Vagina (tissue), 2 donors: ENCODE measurements around the gene DDX11. TPM values are rescaled to one million over a fixed set of nuclear protein-coding genes. Genes with fewer than 3 reads are reported as not detected.
"Not testable (repeated sequence)": the region's sequence is repeated elsewhere in the genome, so short reads cannot be mapped to it uniquely, and the experiment has no call there.

Experiments
- DNase-seq, 2 donors: peaks; one replicate each; pipeline ENCODE4 v3.0.0-alpha.2; 2017; ENCODE audit errors: extremely low spot score in 2 of 2
- H3K27ac ChIP-seq: fragments of 200-600 bp; sonication (generic); one replicate; pipeline ENCODE4 v1.5.1; 2019
- H3K27me3 ChIP-seq: fragments of 200-600 bp; sonication (generic); one replicate; pipeline ENCODE4 v1.5.1; 2019
- H3K36me3 ChIP-seq, 2 donors: fragments of 200-600 bp; sonication (generic); one replicate each; pipeline ENCODE4 v1.5.1; 2017 to 2019
- H3K4me1 ChIP-seq: fragments of 200-600 bp; sonication (generic); one replicate; pipeline ENCODE4 v1.5.1; 2019
- H3K4me3 ChIP-seq, 2 donors: fragments of 200-600 bp; sonication (generic); 1 replicate in 1 of 2; 2 replicates in 1 of 2; pipeline ENCODE4 v1.5.1; 2016 to 2019
- H3K9me3 ChIP-seq: fragments of 200-600 bp; sonication (generic); one replicate; pipeline ENCODE4 v1.5.1; 2019
- POLR2A ChIP-seq, 2 donors: fragments of 450-650 bp; IDR thresholded peaks; one replicate each; pipeline ENCODE4 v1.6.1; 2017; ENCODE audit warnings: antibody characterized with exemption in 2 of 2, mild to moderate bottlenecking in 2 of 2, moderate library complexity in 2 of 2
- POLR2AphosphoS5 ChIP-seq, 2 donors: sonication (generic); formaldehyde crosslinking; IDR thresholded peaks; one replicate each; pipeline ENCODE4 v1.9.0; 2017; ENCODE audit warnings: antibody characterized with exemption in 2 of 2, mild to moderate bottlenecking in 2 of 2, low read depth in 1 of 2; ENCODE audit not compliant: insufficient read depth in 1 of 2
- intact Hi-C: fragments of 100-400 bp; cut with DNase I; formaldehyde crosslinking; loops from one replicate; pipeline ENCODE4 v1.15.1; 2023
- total RNA-seq: library from RNA; depleted of rRNA; stranded (reverse); fragments of >200 nt; gene quantifications from one replicate; pipeline ENCODE4 v1.2.3, GENCODE V29; 2016
- TF ChIP-seq, protein P1 (sequence below), 3 experiments: fragments of 450-650 bp in 2 of 3; fragments of 200-600 bp in 1 of 3; sonication (generic) in 1 of 3; IDR thresholded peaks; one replicate each; pipeline ENCODE4 v1.5.1; 2017 to 2019; ENCODE audit warnings: antibody characterized with exemption in 3 of 3, mild to moderate bottlenecking in 2 of 3, moderate library complexity in 2 of 3

DDX11 gene
- total RNA-seq, 1 donor from 2014 or later: 35.4 TPM

DNA sequence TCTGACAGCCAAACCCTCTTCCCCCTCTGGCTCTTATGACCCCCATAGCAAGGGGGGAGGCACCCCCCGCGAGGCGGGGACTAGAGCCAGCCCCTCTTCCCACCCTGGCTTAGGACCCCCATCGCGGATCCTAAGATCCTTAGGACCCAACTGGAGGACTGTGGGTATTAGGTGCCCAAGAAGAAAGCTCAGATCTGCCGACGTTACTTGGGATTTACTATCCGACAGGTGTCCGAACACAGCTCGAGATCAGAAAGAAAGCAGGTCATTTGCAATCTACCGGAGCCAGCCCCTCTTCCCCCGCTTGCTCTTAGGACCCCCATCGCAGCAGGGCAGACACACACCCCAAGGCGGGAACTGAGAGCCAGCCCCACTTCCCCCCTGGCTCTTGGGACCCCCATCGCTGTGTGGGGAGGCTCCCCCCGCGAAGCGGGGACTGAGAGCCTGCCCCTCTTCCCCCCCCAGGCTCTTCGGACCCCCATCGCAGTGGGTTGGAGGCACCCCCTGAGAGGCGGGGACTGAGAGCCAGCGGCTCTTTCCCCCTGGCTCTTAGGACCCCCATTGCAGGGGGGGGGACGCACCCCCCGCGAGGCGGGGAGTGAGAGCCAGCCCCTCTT lies 46.8 kb downstream of the DDX11 start:
- Histone ChIP-seq H3K4me3 (no peak overlapping the region), H3K27me3 (no peaks in the 10 kb centered on the region), H3K9me3 (no peaks in the 10 kb centered on the region), H3K27ac (no peak overlapping the region), H3K4me1 (peaks cover 32% of the 10 kb centered on the region), H3K36me3 (no peaks in the 10 kb centered on the region)
- TF ChIP-seq, protein P1, sequence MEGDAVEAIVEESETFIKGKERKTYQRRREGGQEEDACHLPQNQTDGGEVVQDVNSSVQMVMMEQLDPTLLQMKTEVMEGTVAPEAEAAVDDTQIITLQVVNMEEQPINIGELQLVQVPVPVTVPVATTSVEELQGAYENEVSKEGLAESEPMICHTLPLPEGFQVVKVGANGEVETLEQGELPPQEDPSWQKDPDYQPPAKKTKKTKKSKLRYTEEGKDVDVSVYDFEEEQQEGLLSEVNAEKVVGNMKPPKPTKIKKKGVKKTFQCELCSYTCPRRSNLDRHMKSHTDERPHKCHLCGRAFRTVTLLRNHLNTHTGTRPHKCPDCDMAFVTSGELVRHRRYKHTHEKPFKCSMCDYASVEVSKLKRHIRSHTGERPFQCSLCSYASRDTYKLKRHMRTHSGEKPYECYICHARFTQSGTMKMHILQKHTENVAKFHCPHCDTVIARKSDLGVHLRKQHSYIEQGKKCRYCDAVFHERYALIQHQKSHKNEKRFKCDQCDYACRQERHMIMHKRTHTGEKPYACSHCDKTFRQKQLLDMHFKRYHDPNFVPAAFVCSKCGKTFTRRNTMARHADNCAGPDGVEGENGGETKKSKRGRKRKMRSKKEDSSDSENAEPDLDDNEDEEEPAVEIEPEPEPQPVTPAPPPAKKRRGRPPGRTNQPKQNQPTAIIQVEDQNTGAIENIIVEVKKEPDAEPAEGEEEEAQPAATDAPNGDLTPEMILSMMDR (IDR thresholded peaks at IDR 0.05): no peak
- TF ChIP-seq POLR2A (IDR thresholded peaks at IDR 0.05): no peak
- no peak for TF ChIP-seq POLR2AphosphoS5 (IDR thresholded peaks at IDR 0.05; ENCODE audit: insufficient read depth in 1 of 2, low read depth in 1 of 2)
- DNase-seq: no peak
- intact Hi-C loops: no loop called here

DNA sequence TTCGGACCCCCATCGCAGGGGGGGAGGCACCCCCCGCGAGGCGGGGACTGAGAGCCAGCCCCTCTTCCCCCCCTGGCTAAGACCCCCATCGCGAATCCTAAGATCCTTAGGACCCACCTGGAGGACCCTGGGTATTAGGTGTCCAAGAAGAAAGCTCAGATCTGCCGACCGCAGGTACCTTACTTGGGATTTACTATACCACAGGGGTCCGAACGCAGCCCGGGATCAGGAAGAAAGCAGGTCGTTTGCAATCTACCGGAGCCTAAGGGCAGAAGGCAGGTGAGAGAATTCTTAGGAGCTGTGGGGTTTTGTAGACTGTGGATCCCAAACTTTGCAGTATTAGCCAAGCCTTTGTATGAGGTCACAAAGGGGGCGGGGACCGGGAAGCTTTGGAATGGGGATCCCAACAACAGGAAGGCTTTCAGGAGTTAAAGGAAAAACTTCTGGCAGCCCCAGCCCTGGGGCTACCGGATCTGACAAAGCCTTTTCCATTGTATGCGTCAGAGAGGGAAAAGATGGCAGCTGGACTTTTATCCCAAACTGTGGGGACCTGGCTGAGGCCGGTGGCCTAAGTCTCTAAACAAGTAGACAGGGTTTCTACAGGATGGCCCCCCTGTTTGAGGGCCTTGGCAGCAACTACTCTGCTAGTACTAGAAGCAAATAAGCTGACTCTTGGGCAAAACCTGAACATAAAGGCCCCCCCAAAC lies 47.5 kb downstream of the DDX11 start:
- H3K4me1 ChIP-seq: peaks cover 32% of the 10 kb centered on the region
- intact Hi-C loops, H3K4me3 ChIP-seq, H3K27me3 ChIP-seq, H3K9me3 ChIP-seq, H3K36me3 ChIP-seq, H3K27ac ChIP-seq, DNase-seq: not testable (repeated sequence)

DNA sequence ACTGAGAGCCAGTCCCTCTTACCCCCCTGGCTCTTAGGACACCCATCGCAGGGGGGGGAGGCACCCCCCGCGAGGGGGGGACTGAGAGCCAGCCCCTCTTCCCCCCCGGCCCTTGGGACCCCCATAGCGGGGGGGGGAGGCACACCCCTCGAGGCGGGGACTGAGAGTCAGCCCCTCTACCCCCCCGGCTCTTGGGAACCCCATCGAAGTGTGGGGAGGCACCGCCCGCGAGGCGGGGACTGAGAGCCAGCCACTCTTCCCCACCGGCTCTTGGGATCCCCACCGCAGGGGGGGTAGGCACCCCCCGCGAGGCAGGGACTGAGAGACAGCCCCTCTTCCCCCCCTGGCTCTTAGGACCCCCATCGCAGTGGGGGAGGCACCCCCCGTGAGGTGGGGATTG lies 48.8 kb downstream of the DDX11 start:
- Histone ChIP-seq H3K4me3 (no peak overlapping the region), H3K4me1 (peaks cover 27% of the 10 kb centered on the region), H3K27me3 (no peaks in the 10 kb centered on the region), H3K9me3 (no peaks in the 10 kb centered on the region), H3K27ac (no peak overlapping the region), H3K36me3 (no peaks in the 10 kb centered on the region)
- intact Hi-C loops: no loop called here
- DNase-seq: no peak
- TF ChIP-seq, protein P1 (IDR thresholded peaks at IDR 0.05): no peak
- no peak for TF ChIP-seq POLR2A (IDR thresholded peaks at IDR 0.05)
- no peak for TF ChIP-seq POLR2AphosphoS5 (IDR thresholded peaks at IDR 0.05; ENCODE audit: insufficient read depth in 1 of 2, low read depth in 1 of 2)

DNA sequence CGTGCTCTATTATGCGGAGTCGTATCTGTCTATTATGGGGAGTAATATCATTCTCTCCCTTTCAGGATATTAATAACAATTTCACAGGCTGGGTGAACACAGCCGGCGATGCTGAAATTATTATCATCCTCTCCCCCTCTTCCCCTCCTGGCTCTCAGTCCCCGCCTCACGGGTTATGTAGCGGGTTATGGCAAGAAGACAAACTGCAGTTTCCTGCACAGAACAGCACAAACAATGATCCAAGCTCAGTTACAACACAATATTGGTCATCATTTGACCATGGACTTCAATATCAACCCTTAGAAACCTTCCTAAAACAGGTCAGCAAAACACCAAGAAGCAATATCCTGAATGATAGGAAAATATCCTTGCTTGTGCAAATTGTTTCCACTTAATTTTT lies 50.5 kb downstream of the DDX11 start:
- H3K27ac ChIP-seq, intact Hi-C loops, H3K4me3 ChIP-seq, H3K27me3 ChIP-seq, H3K9me3 ChIP-seq, DNase-seq, H3K36me3 ChIP-seq: not testable (repeated sequence)
- H3K4me1 ChIP-seq: peaks cover 10% of the 10 kb centered on the region

DNA sequence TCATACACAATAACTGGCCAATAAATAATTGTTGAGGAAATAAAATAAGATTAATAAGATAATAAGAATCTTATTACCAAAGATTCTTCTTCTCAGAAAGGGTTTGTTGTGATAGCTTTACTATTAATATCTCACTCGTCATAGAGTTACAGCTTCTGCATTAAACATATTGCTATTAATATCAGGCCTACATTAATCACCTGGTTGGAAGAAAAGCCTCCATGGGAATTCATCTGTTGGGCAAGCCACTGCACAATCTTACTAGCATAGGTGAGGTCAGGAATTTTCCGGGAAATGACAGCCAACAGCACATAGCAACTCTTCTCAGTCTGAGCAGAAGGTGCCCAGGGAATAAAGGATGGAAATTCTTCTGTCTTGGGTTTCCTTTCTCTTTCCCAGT lies 51.5 kb downstream of the DDX11 start:
- H3K36me3 ChIP-seq, intact Hi-C loops, H3K27ac ChIP-seq, DNase-seq, H3K9me3 ChIP-seq, H3K4me1 ChIP-seq, H3K27me3 ChIP-seq, H3K4me3 ChIP-seq: not testable (repeated sequence)

DNA sequence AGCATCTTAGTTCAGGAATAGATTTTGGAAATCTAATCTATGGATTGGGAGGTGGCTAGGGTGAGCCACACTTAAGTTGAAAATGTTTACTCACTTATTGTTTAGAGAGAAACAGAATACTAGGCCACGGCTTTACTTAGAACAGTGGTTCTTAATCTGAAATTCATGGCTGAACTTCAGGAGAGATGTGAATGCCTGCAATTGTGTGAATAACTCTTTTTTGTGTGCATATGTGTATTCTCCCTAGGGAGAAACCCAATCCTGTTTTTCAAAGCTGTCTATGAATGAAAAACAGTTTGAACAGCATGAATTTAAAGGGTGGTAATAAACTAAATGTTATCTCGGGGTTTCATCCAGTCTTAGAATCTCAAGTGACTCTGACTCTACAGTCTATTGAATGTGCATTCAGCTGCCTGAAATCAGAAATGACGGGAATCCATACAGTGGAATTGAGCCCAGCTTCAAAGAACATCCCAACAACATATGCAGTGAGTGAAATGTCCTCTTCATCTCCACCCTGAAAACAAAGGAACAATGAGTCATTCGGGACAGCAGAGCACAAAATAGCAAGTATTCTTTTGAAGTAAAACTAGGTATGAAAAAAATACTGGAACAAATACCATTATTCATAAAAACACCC lies 53.7 kb downstream of the DDX11 start:
- H3K4me1 ChIP-seq, intact Hi-C loops: not testable (repeated sequence)

DNA sequence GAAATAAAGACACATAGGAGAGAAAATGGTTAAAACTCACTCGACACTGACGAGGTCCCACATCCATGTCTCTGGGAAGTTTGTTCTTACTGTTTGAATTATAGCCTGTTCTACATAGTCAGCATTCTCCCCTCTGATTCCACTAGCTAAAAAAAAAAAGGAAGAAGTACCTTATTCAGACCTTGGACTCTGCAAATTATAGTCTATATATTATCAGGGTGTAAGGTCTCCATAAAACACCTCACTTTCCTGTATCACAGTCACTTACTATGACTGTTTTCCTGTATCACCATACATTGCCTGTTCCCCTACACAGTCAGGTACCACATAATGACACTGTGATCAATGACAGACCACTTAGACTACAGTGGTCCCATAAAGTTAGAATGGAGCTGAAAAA lies 62.9 kb downstream of the DDX11 start:
- H3K27ac ChIP-seq, H3K36me3 ChIP-seq, H3K9me3 ChIP-seq, H3K4me1 ChIP-seq, DNase-seq, H3K27me3 ChIP-seq, H3K4me3 ChIP-seq, intact Hi-C loops: not testable (repeated sequence)

More for the DNA sequence above, 53.7 kb downstream of the DDX11 start:
- H3K36me3 ChIP-seq, H3K4me3 ChIP-seq, DNase-seq, H3K27me3 ChIP-seq, H3K9me3 ChIP-seq, H3K27ac ChIP-seq: not testable (repeated sequence)

DNA sequence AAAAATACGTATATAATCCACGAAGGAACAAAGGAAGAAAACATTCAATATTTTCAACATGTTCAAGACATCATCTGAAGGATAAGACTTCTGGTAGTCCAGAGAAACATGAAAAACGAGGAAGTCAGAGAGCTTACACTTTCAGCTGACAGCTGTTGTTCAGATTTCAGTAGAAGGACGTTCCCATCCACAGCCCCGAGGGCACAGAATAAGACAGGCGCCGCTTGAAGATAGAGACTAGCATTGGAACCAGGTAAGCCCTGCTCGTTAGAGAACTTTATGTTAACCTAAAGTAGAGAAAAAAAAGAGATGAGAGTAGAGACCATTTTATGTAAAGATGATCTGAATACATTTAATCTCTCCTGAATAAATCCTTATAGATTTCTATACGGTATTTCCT lies 71.1 kb downstream of the DDX11 start:
- H3K27ac ChIP-seq, DNase-seq, H3K27me3 ChIP-seq, intact Hi-C loops, H3K4me3 ChIP-seq, H3K36me3 ChIP-seq, H3K9me3 ChIP-seq, H3K4me1 ChIP-seq: not testable (repeated sequence)

DNA sequence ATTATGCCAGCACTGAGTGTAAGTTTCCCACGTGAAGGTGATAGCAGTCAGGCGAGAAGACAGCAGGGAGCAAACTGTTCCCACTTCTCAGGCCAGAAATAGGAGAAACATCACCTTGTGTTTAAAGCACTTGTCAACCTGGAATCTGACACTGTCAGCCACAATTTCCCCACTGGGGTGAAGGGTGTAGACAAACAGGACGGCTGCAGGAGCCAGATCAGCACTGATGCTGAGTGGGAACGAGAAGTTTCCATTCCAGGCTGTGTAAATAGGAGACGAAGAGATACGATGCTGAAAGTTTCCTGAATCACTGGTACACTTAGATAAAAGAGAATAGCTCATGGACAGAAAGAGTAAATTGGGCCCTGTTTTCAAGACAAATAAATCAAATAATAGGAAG lies 71.6 kb downstream of the DDX11 start:
- H3K9me3 ChIP-seq, H3K4me3 ChIP-seq, intact Hi-C loops, DNase-seq, H3K4me1 ChIP-seq, H3K27ac ChIP-seq, H3K27me3 ChIP-seq, H3K36me3 ChIP-seq: not testable (repeated sequence)

DNA sequence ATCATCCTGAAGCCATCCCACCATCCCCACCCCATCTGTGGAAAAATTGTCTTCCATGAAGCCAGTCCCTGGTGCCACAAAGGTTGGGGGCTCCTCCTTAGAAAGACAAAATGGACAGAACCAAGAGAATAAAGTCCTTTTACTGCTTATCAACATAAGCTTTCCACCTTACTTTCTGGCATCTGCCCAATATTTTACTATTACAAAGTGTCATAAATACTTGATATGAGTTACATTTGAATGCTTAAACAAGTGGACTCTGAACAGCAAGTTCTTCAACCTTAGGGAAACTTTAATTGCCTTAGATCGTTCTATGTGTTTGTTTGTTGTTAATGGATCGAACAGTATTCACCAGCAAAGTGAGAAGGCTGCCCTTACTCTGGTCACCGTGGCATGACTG lies 73.8 kb downstream of the DDX11 start:
- DNase-seq, H3K4me1 ChIP-seq, H3K4me3 ChIP-seq, intact Hi-C loops, H3K27me3 ChIP-seq, H3K9me3 ChIP-seq, H3K27ac ChIP-seq, H3K36me3 ChIP-seq: not testable (repeated sequence)

DNA sequence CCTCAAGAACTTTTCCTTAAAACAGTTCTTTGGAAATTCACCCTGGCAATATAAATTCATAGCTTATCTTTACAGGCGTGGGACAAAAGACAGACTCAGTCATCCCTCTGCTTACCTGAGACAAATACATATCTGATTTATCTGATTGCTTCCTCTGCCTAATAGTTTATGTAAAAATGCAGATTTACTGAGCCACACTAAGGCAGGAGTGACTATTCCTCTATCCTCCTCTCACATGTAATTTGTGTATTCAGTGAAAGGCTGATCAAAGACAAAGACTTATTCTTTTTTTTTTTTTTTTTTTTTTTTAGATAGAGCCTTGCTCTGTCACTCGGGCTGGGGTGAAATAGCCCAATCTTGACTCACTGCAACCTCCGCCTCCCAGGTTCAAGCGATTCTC lies 77.1 kb downstream of the DDX11 start:
- DNase-seq, H3K27me3 ChIP-seq, intact Hi-C loops, H3K36me3 ChIP-seq, H3K27ac ChIP-seq, H3K4me1 ChIP-seq, H3K4me3 ChIP-seq, H3K9me3 ChIP-seq: not testable (repeated sequence)
